GM18951 (cell line): ENCODE measurements around the gene ORC5.

Source experiments
- POLR2A ChIP-seq: IDR thresholded peaks from 4 replicates; pipeline ENCODE4 v1.6.1; 2011; ENCODE audit warnings: mild to moderate bottlenecking; ENCODE audit not compliant: insufficient read length, insufficient read depth; ENCODE audit errors: extremely low read depth
- in situ Hi-C: fragments of 300-500 bp; cut with MboI; formaldehyde crosslinking; loops from one replicate; pipeline ENCODE4 v1.12.0; 2022; ENCODE audit warnings: low sequenced_read_pairs, mixed read lengths, inconsistent platforms; ENCODE audit not compliant: unreplicated experiment

Gene ORC5

DNA sequence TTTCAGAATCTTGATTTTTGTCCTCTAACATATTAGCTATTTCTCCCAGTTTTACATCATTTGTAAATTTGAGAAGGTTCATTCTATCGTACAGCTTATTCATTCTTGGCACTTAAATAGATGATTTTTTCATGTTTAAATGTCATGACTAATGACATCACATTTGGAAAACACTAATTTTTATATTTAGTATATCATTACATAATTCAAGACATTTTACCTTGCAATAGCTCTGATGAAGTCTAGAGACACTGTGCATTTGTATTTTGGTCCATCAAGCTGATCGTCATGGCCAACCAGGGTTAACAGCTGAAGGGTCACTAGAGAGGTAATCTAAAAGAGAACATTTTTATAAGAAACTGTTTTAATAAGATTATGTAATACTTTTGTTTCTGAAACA, 71.3 kb downstream of the ORC5 start:
- no peak for TF ChIP-seq POLR2A
- in situ Hi-C loops: no loop called here

DNA sequence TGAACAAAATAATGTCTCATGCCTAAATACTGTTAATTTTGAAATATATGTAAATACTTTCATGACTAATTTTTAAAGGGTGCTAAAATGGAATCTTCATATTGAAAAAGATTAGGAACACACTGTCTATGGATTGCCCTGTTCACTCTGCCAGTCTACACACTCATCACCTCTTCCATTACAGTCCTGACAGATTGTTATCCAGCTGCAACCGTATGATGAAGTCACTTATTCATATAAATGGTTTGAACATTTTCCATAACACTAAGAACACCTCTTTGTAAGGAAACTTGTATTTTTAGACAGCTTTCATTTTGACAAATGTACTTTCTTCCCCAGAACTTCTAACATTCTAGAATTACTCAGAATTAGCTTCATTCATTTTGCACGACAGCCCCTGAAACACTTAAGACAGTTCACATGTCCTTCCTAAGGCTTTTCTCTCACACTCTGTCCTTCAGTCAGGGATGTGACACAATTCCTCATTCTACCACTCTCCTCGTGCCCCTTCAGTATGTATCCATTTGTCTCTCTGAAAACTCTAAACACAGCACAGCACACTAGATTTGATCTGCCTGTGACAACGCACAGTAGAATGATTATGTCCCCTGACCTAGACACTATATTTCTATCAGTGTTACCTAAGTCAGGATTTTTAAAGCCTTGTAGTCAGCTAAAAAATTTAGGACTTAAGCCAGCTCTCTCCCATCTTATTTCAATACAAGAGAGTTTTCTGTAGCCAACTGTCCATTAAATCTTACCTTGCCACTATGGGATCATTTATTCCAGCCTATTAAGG, 71.9 kb downstream of the ORC5 start:
- no peak for TF ChIP-seq POLR2A
- in situ Hi-C loops: no loop called here

DNA sequence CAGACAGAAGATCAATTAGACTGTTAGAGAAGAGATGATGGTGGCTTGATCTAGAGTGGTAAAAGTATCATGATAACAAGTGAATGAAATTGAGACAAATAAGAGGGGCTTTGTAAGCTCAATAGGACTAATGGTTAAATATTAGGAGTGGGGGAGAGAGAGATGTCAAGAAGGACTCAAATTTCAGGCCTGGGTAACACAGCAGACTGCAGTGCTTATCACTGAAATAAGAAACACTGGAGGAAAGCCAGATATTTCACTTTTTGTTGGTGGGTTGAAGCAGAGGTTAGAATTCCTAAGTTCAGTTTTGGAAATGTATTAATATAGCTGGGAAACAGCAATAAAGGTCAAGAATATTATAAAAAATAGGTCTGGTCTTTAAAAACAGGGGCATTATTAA, 74.6 kb downstream of the ORC5 start:
- in situ Hi-C loops: no loop called here
- TF ChIP-seq POLR2A: no peak

DNA sequence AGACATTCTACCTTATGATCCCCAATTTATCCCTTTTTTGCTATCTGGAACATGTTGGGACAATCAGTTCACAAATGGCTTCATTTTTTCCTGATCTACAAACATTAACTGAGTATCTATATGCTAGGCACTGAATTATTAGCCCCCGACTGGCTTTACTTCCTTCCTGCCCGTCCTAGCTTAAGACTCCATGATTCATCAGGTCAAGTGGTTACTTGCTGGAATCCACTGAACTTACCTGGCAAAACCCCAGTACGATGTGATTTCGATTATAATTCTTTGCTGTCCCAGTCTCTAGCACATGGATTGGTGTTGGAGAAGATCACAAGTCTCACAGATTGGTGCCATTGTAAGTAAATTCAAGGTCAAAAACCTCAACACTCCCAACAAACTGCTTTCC, 77.1 kb downstream of the ORC5 start:
- no peak for TF ChIP-seq POLR2A
- in situ Hi-C loops: no loop called here

DNA sequence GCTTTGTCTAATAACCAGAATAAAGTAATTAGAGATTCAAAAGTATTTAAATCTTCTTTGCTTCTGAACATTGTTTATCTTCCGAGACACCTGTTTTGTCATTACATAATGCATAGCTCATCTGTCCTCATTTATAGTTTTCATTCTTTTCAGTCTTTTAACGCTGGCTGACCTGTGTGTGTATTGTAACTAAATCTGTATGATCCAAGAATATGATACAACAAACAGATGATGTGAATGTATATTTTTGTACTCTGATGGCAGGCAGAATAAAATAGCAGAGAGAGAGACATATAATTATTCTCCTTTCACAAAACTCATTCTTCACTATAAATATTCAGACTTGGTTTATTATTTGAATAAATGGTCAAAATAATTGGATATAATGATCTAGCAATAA, 80.6 kb downstream of the ORC5 start:
- in situ Hi-C loops: no loop called here

DNA sequence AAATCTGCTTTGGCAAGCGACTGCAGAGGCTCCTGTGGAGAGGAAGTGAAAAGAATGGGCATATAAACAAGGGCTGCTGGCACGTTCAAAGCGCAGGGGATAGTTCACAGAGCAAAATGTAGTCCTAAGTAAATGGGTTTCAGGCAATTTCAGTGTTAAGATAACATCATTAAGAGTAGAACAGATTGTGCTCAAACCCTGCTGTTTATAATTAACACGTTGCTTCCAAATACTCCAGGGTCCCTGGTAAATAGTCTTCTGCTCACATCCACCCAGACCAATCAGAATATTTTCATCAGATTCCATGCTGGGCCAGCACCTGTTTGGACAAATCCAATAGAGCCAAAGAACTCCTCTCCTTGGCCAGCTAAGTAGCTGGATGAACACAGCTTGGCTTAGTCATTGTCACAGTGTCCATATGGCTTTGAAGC, 81.4 kb downstream of the ORC5 start:
- in situ Hi-C loops: no loop called here
- TF ChIP-seq POLR2A: no peak

More for the DNA sequence above, 80.6 kb downstream of the ORC5 start:
- no peak for TF ChIP-seq POLR2A

DNA sequence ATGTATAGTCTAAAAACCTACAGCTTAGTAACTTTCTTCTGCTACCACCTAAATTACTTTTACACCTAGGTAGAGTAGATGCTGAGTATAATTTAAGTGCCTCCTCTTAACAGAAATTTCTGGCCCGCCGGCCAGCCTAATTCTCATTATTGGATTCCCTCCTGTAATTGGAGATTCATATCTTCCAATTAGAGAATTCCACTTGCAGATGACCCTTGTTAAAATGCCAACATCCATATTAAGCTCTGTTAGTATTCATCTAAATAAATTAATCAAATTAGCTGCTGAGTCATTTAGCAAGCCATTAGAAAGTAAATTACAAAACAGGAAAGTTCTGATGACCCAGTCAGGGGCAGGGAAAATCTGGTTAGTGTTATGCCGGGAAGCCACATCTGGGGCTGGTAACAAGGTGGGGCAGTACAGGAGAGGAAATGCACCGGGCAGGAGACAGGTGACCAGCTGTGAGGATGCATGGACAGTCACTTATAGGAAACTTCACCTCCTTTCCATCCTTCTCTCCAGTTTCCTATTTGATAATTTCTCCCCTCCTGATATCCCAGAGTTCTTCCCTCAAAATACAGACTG, 82.8 kb downstream of the ORC5 start:
- no peak for TF ChIP-seq POLR2A
- in situ Hi-C loops: no loop called here

GRCh38 chr7:104124469-104124868, 83.3 kb downstream of the ORC5 start:
- in situ Hi-C loops: no loop called here
- TF ChIP-seq POLR2A: no peak

DNA sequence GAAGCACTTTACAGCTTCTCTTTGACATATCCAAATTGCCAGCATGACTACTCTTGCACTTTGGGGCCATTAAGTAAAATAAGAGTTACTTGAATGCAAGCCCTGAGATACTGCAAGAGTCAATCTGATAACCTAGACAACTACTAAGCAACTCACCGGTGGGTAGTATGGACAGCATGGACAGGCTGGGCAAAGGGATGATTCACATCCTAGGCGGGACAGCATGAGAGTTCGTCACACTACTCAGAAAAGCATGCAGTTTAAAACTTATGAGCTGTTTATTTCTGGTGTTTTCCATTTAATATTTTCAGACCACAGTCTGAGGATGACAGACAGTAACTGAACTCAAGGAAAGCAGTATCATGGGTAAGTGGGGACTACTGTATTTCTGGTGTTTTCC, 84.0 kb downstream of the ORC5 start:
- in situ Hi-C loops: no loop called here

DNA sequence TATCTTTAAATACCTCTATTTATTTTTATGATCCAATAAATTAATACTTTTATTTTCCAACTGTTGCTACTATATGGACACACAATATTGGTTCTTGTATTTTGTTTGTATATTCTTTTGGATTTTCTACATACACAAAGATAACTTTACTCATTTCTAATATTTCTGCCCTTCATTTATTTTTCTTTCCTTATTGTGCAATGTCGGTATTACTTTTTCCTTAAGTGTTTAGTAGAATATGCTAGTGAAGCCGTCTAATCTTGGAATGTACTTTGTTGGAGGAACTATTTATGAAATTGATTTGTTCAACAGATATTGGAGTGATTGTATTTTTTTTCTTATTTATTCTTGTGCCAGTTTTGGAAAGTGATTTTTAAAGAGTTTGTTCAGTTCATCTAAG, 94.0 kb downstream of the ORC5 start:
- in situ Hi-C loops: no loop called here
- TF ChIP-seq POLR2A: no peak

More for the DNA sequence above, 84.0 kb downstream of the ORC5 start:
- no peak for TF ChIP-seq POLR2A

DNA sequence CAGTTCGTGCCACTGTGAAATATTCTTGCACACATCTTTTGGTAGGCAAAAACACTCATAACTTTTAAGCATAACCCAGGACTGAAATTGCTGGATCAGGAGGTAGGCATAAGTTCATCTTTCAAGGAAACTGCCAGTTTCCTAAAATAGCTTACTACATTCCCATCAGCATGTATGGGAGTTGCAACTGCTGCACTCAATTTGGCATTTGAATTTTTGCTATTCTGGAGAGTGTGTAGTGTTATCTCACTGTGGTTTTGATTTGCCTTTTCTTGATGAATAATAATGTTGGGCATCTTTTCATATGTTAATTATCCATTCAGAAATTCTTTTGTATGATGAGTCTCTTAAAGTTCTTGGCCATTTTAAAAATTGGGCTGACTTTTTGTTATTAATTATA, 95.2 kb downstream of the ORC5 start:
- in situ Hi-C loops: no loop called here

GRCh38 chr7:104111271-104111670, 96.5 kb downstream of the ORC5 start:
- in situ Hi-C loops: no loop called here
- TF ChIP-seq POLR2A: no peak

More for the DNA sequence above, 95.2 kb downstream of the ORC5 start:
- TF ChIP-seq POLR2A: no peak

DNA sequence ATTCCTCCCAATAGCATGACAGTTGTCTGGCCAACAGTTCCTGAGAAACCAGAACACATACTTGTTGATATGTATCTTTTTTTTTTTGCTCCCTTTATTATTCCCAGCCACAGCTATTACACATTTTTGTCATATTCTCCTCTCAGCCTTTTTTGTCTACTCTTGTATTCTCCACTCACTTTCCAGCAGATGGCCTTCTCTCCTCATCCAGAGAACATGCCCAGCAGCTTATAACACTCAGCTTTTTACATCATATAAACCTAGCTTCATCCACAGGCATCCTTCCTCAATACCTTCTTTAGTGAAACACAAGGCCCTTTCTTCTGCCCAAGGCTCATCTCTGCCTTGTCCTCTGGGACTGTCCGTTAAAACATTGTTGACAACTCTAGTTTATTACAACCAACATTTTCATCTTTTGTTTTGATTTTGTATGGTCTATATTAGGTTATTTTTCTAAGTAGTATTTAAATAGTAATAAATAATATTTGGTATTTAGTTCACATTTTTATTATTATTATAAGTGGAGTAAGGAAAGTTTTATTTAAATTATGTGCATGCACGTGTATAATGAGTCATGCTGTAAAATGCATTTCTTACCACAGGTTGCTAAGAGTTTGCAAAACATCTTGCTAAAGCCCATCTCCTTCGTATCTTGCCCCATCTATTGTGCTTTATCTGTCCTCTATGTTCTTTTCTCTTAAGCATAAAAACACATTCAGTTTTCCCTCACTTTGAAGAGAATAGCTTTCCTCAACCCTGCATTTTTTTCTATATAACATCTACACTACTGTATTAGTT, 101.5 kb downstream of the ORC5 start:
- TF ChIP-seq POLR2A: no peak
- in situ Hi-C loops: no loop called here

DNA sequence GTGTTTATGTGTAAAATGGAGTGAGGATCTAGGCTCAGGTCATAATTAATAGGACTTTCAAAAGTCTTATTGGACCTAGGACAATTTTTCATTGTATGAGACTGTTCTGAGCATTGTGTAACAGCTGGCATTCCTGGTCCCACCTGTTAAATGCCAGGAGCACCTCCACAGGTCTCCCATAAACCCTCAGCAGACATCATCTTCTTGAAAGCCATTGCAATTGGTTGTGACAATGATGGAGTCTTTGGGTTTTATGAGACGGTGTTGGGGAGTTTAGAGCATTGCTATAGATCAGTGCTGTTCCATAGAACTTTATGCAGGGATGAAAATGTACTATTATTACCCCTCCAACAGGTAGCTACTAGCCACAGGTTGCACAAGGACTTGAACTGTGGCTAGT, 108.9 kb downstream of the ORC5 start:
- in situ Hi-C loops: no loop called here
- no peak for TF ChIP-seq POLR2A

DNA sequence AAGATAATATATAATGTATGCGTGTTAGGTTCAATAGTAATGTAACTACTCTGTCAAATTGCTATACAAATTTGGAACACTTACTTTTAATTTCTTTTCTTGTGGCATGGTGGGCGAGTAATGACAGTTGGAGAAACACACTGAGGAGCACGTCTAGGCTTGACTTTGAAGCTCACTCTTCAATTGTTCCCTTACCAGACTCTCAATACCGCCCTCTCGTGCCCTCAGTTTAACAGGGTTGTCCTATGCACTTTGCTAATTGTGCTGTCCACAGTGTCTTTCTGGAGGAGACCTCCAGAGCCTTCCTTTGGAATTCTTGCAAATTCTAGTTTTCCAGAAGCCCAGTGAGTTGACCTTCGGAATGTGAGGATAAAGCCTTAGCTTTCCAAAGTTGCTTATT, 111.1 kb downstream of the ORC5 start:
- in situ Hi-C loops: no loop called here
- no peak for TF ChIP-seq POLR2A
